ENCODE results near the gene NCOA7. TPM values are rescaled to one million over a fixed set of nuclear protein-coding genes. Genes with fewer than 3 reads are reported as not detected.

NCOA7 gene
- total RNA-seq, 1 experiment from 2014 or later = 13.8 TPM

DNA sequence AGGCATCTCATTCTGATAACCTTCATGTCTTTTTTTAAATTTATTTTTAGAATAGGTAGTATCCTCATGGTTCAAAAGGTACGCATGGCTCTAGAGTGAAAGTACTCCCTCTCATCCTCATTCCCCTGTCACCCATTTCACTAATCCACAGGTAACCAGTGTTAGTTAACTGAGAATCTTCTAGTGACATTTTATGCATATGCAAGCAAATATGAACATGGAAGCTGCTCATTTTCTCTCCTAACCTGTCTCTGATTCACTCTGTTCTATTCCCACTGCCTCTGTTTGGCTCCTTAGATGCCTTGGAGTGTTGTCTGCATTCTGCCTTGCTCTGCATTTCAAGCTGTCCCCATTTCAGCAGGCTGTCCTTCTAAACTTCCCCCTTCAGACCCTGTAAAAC, 4.5 kb downstream of the NCOA7 start (continued):
- no peak for TF ChIP-seq FOSL1 (IDR thresholded peaks at IDR 0.05; ENCODE audit: low read depth)

DNA sequence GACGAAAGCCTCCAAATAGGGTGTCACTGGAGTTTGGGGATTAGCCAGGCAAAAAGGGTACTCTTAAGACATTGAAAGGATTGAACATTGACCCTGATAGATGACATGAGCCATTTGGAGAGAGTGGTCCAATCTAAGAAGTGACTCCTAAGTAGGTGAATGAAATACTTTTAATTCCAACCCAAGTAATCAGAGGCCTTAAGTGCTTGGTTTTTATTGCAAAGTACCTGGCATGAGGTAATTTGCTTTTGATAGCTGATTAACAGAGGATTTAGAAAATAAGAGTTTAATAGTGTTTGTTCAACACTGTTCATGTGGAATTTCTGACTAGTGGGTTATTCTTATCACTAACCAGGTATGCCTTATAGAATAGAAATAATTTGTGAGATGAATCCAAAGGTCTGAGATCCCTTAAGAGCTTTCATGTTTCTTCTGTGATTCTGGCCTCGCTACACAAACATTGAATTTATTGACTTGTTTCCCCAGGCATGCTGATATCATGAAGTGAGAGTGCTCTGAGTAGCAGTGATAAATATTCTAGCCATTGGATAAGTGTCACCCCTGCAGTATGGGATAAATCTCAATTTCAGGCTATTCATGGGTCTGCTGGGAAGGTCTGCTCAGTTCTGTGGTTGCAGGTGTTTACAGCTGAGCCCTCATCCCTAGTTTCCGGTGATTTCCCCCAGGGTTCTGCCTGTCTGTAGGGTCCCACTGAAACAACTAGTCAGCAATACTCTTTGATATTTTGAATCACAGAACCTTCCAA, 6.5 kb downstream of the NCOA7 start:
- Histone ChIP-seq H3K36me3 (ENCODE audit: control insufficient read depth in 1 of 2, insufficient read depth in 2 of 2, low read length in 2 of 2) (no peaks in the 10 kb centered on the region), H3K9ac (ENCODE audit: low read length) (no peak overlapping the region), H2AFZ (ENCODE audit: low read depth, low read length, poor library complexity, severe bottlenecking) (no peak overlapping the region), H3K9me3 (ENCODE audit: control insufficient read depth in 1 of 2, insufficient read depth in 1 of 2, low read depth in 1 of 2, low read length in 2 of 2) (no peaks in the 10 kb centered on the region), H3K9me2 (ENCODE audit: insufficient read depth) (no peaks in the 10 kb centered on the region), H3K4me2 (ENCODE audit: low read length) (no peak overlapping the region), H3K79me2 (ENCODE audit: insufficient read depth, low read length) (no peaks in the 10 kb centered on the region), H3K4me1 (ENCODE audit: control insufficient read depth in 1 of 2, insufficient read depth in 2 of 2, low read length in 2 of 2) (peaks cover 9 to 15% of the 10 kb centered on the region in 2 experiments; a peak in 3 of 4 replicates), H3K27ac (ENCODE audit: low read depth, low read length) (no peak overlapping the region), H4K20me1 (ENCODE audit: insufficient read depth) (no peaks in the 10 kb centered on the region), H3K27me3 (ENCODE audit: insufficient read depth, low read length) (no peaks in the 10 kb centered on the region), H3K4me3 (replicated peaks in 1 of 2; ENCODE audit: low read depth in 1 of 2, low read length in 2 of 2) (no peak overlapping the region)
- intact Hi-C loops (cut with micrococcal nuclease) = no loop called here
- ChIA-PET POLR2A (no interaction called here), CTCF (no interaction called here), RAD21 (ENCODE audit: low non-redundant PET in 1 of 2, low total read pairs in 2 of 2, uncharacterized antibody in 2 of 2, unreplicated experiment in 2 of 2) (no interaction called here)
- no TSS peak for BruUV-seq (replicated peaks)
- DNase-seq (ENCODE audit: low read depth, low spot score) (no peak), ATAC-seq (no peak)
- TF ChIP-seq, protein P1, sequence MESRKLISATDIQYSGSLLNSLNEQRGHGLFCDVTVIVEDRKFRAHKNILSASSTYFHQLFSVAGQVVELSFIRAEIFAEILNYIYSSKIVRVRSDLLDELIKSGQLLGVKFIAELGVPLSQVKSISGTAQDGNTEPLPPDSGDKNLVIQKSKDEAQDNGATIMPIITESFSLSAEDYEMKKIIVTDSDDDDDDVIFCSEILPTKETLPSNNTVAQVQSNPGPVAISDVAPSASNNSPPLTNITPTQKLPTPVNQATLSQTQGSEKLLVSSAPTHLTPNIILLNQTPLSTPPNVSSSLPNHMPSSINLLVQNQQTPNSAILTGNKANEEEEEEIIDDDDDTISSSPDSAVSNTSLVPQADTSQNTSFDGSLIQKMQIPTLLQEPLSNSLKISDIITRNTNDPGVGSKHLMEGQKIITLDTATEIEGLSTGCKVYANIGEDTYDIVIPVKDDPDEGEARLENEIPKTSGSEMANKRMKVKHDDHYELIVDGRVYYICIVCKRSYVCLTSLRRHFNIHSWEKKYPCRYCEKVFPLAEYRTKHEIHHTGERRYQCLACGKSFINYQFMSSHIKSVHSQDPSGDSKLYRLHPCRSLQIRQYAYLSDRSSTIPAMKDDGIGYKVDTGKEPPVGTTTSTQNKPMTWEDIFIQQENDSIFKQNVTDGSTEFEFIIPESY (IDR thresholded peaks at IDR 0.05; ENCODE audit: extremely low read depth, insufficient replicate concordance, low read length) = no peak
- TF ChIP-seq, protein P2, sequence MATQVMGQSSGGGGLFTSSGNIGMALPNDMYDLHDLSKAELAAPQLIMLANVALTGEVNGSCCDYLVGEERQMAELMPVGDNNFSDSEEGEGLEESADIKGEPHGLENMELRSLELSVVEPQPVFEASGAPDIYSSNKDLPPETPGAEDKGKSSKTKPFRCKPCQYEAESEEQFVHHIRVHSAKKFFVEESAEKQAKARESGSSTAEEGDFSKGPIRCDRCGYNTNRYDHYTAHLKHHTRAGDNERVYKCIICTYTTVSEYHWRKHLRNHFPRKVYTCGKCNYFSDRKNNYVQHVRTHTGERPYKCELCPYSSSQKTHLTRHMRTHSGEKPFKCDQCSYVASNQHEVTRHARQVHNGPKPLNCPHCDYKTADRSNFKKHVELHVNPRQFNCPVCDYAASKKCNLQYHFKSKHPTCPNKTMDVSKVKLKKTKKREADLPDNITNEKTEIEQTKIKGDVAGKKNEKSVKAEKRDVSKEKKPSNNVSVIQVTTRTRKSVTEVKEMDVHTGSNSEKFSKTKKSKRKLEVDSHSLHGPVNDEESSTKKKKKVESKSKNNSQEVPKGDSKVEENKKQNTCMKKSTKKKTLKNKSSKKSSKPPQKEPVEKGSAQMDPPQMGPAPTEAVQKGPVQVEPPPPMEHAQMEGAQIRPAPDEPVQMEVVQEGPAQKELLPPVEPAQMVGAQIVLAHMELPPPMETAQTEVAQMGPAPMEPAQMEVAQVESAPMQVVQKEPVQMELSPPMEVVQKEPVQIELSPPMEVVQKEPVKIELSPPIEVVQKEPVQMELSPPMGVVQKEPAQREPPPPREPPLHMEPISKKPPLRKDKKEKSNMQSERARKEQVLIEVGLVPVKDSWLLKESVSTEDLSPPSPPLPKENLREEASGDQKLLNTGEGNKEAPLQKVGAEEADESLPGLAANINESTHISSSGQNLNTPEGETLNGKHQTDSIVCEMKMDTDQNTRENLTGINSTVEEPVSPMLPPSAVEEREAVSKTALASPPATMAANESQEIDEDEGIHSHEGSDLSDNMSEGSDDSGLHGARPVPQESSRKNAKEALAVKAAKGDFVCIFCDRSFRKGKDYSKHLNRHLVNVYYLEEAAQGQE (IDR thresholded peaks at IDR 0.05; ENCODE audit: low read depth) = no peak
- TF ChIP-seq SIN3A (IDR thresholded peaks at IDR 0.05; ENCODE audit: low read depth) = no peak
- TF ChIP-seq EZH2 (IDR thresholded peaks at IDR 0.05) = no peak
- TF ChIP-seq YY1 (IDR thresholded peaks at IDR 0.05; ENCODE audit: extremely low read depth, insufficient replicate concordance, low read depth, low read length) = no peak
- no peak for TF ChIP-seq EGR1 (IDR thresholded peaks at IDR 0.05; ENCODE audit: low read depth)
- TF ChIP-seq POLR2AphosphoS5 (IDR thresholded peaks at IDR 0.05; ENCODE audit: low read depth, low read length) = no peak
- no peak for TF ChIP-seq SRF (IDR thresholded peaks at IDR 0.05; ENCODE audit: low read depth)
- no peak for TF ChIP-seq RAD21 (IDR thresholded peaks at IDR 0.05; ENCODE audit: low read depth)
- no peak for TF ChIP-seq FOSL1 (IDR thresholded peaks at IDR 0.05; ENCODE audit: low read depth)
- TF ChIP-seq, protein P3, sequence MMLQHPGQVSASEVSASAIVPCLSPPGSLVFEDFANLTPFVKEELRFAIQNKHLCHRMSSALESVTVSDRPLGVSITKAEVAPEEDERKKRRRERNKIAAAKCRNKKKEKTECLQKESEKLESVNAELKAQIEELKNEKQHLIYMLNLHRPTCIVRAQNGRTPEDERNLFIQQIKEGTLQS (IDR thresholded peaks at IDR 0.05) = no peak
- no peak for TF ChIP-seq EZH2phosphoT487 (IDR thresholded peaks at IDR 0.05; ENCODE audit: borderline replicate concordance)
- no peak for TF ChIP-seq CEBPB (IDR thresholded peaks at IDR 0.05; ENCODE audit: low read depth)
- TF ChIP-seq, protein P4, sequence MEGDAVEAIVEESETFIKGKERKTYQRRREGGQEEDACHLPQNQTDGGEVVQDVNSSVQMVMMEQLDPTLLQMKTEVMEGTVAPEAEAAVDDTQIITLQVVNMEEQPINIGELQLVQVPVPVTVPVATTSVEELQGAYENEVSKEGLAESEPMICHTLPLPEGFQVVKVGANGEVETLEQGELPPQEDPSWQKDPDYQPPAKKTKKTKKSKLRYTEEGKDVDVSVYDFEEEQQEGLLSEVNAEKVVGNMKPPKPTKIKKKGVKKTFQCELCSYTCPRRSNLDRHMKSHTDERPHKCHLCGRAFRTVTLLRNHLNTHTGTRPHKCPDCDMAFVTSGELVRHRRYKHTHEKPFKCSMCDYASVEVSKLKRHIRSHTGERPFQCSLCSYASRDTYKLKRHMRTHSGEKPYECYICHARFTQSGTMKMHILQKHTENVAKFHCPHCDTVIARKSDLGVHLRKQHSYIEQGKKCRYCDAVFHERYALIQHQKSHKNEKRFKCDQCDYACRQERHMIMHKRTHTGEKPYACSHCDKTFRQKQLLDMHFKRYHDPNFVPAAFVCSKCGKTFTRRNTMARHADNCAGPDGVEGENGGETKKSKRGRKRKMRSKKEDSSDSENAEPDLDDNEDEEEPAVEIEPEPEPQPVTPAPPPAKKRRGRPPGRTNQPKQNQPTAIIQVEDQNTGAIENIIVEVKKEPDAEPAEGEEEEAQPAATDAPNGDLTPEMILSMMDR (IDR thresholded peaks at IDR 0.05 in 2 of 3, conservative IDR thresholded peaks at IDR 0.05 in 1 of 3; ENCODE audit: borderline replicate concordance in 1 of 3, insufficient read depth in 1 of 3, low read depth in 2 of 3, low read length in 2 of 3) = no peak
- no peak for TF ChIP-seq TCF7L2 (IDR thresholded peaks at IDR 0.05; ENCODE audit: borderline replicate concordance, extremely low read depth, insufficient read depth, insufficient read length)
